IMR-90 (cell line): ENCODE measurements around the gene KRR1. TPM values are rescaled to one million over a fixed set of nuclear protein-coding genes. Genes with fewer than 3 reads are reported as not detected.

ENCODE experiments used
- ATAC-seq: fragments of 200-7000 bp; cut with Tn5 transposase; 2 replicates; pipeline ENCODE4 v1.9.1; 2020; ENCODE audit warnings: low read depth, mild to moderate bottlenecking, moderate library complexity
- BruUV-seq: library from RNA; stranded (reverse); fragments of 400-500 nt; replicated peaks from 2 replicates; lab custom pipeline; 2021; lab: Mats Ljungman, UMichigan
- CTCF ChIA-PET: fragments of 300-600 bp; formaldehyde crosslinking; extraction: SDS; loops from one replicate; lab custom pipeline; 2021; ENCODE audit warnings: antibody characterized with exemption; lab: Yijun Ruan, JAX
- POLR2A ChIA-PET: fragments of 300-600 bp; sonication (Branson Sonifier 250); formaldehyde crosslinking; loops from one replicate; lab custom pipeline; 2022; ENCODE audit warnings: antibody characterized with exemption; ENCODE audit not compliant: unreplicated experiment; lab: Charles Lee
- DNase-seq: peaks from one replicate; pipeline ENCODE4 v3.0.0; 2013
- H2AFZ ChIP-seq: replicated peaks from 2 replicates; pipeline ENCODE3; 2013; ENCODE audit warnings: low read length, mild to moderate bottlenecking; ENCODE audit not compliant: poor library complexity
- H2AK5ac ChIP-seq: 2 replicates; pipeline ENCODE4 v1.6.1; 2013; ENCODE audit warnings: low read depth, low read length, inconsistent platforms
- H2AK9ac ChIP-seq: replicated peaks from 2 replicates; pipeline ENCODE3; 2013; ENCODE audit warnings: mild to moderate bottlenecking, low read depth, low read length, moderate library complexity; ENCODE audit not compliant: poor library complexity
- H2BK120ac ChIP-seq: 2 replicates; pipeline ENCODE4 v1.6.1; 2013; ENCODE audit warnings: low read depth, low read length, inconsistent platforms
- H2BK15ac ChIP-seq: 3 replicates; pipeline ENCODE4 v1.6.1; 2013; ENCODE audit warnings: low read depth, low read length, inconsistent platforms
- H2BK20ac ChIP-seq: 2 replicates; pipeline ENCODE4 v1.6.1; 2013; ENCODE audit warnings: low read depth, mild to moderate bottlenecking, inconsistent platforms, low read length, moderate library complexity
- H2BK5ac ChIP-seq: 2 replicates; pipeline ENCODE4 v1.6.1; 2013; ENCODE audit warnings: mild to moderate bottlenecking, low read depth, low read length, inconsistent platforms; ENCODE audit not compliant: poor library complexity, severe bottlenecking
- H3K14ac ChIP-seq: replicated peaks from 2 replicates; pipeline ENCODE4 v1.6.1; 2013; ENCODE audit warnings: low read depth, low read length, inconsistent platforms
- H3K18ac ChIP-seq: 2 replicates; pipeline ENCODE4 v1.6.1; 2013; ENCODE audit warnings: low read depth, low read length, control low read depth
- H3K23ac ChIP-seq: 2 replicates; pipeline ENCODE4 v1.6.1; 2013; ENCODE audit warnings: low read depth, low read length, inconsistent platforms
- H3K27ac ChIP-seq: 2 replicates; pipeline ENCODE4 v1.5.1; 2013; ENCODE audit warnings: mild to moderate bottlenecking, control low read depth, low read length; ENCODE audit not compliant: insufficient read depth
- H3K27me3 ChIP-seq: 2 replicates; pipeline ENCODE4 v1.6.1; 2013; ENCODE audit warnings: low read length; ENCODE audit not compliant: control insufficient read depth, insufficient read depth
- H3K36me3 ChIP-seq: 2 replicates; pipeline ENCODE4 v1.6.1; 2013; ENCODE audit warnings: low read length, mixed read lengths; ENCODE audit not compliant: control insufficient read depth, insufficient read depth
- H3K4ac ChIP-seq: 2 replicates; pipeline ENCODE4 v1.6.1; 2013; ENCODE audit warnings: low read depth, low read length, inconsistent platforms
- H3K4me1 ChIP-seq: 2 replicates; pipeline ENCODE4 v1.6.1; 2013; ENCODE audit warnings: low read length, mixed read lengths; ENCODE audit not compliant: control insufficient read depth, insufficient read depth
- H3K4me2 ChIP-seq: 2 replicates; pipeline ENCODE4 v1.6.1; 2013; ENCODE audit warnings: low read depth, mild to moderate bottlenecking, control low read depth, low read length, moderate library complexity
- H3K4me3 ChIP-seq: 2 replicates; pipeline ENCODE4 v1.5.1; 2013; ENCODE audit warnings: low read depth, mild to moderate bottlenecking, control low read depth, low read length, moderate library complexity; ENCODE audit not compliant: insufficient read depth
- H3K56ac ChIP-seq: 2 replicates; pipeline ENCODE4 v1.6.1; 2013; ENCODE audit warnings: low read length, inconsistent platforms; ENCODE audit not compliant: insufficient read depth; ENCODE audit errors: extremely low read depth
- H3K79me1 ChIP-seq, 2 experiments: 2 replicates each; pipeline ENCODE4 v1.6.1; 2013; ENCODE audit warnings: low read length in 2 of 2, inconsistent platforms in 1 of 2, low read depth in 1 of 2
- H3K9ac ChIP-seq: 2 replicates; pipeline ENCODE4 v1.6.1; 2013; ENCODE audit warnings: low read depth, low read length, control low read depth
- H3K9me1 ChIP-seq: 2 replicates; pipeline ENCODE4 v1.6.1; 2013; ENCODE audit warnings: low read length, inconsistent platforms; ENCODE audit not compliant: insufficient read depth
- H3K9me3 ChIP-seq: 2 replicates; pipeline ENCODE4 v1.6.1; 2013; ENCODE audit warnings: low read length; ENCODE audit not compliant: control insufficient read depth, insufficient read depth
- H4K20me1 ChIP-seq: 2 replicates; pipeline ENCODE4 v1.6.1; 2013; ENCODE audit warnings: low read length, inconsistent platforms; ENCODE audit not compliant: insufficient read depth
- H4K5ac ChIP-seq: 2 replicates; pipeline ENCODE4 v1.6.1; 2013; ENCODE audit warnings: mild to moderate bottlenecking, low read depth, low read length, control low read depth
- H4K8ac ChIP-seq, 2 experiments: 2 replicates each; pipeline ENCODE4 v1.6.1; 2013; ENCODE audit warnings: low read depth in 2 of 2, low read length in 2 of 2, control low read depth in 1 of 2, inconsistent platforms in 1 of 2
- H4K91ac ChIP-seq: 2 replicates; pipeline ENCODE4 v1.6.1; 2013; ENCODE audit warnings: low read depth, low read length, inconsistent platforms; ENCODE audit not compliant: insufficient read depth
- CEBPB ChIP-seq: IDR thresholded peaks from 2 replicates; pipeline ENCODE4 v1.6.1; 2012; ENCODE audit warnings: low read depth, low read length, improper control_type of control experiment
- MAFK ChIP-seq: IDR thresholded peaks from 2 replicates; pipeline ENCODE4 v1.6.1; 2012; ENCODE audit warnings: low read depth, low read length, improper control_type of control experiment
- NFE2L2 ChIP-seq: fragments of 150-350 bp; IDR thresholded peaks from 2 replicates; pipeline ENCODE4 v1.6.1; 2016; ENCODE audit warnings: low read depth, mild to moderate bottlenecking, low read length
- POLR2A ChIP-seq: IDR thresholded peaks from 2 replicates; pipeline ENCODE4 v1.6.1; 2012; ENCODE audit warnings: mild to moderate bottlenecking, low read depth, low read length
- RAD21 ChIP-seq: IDR thresholded peaks from 2 replicates; pipeline ENCODE4 v1.6.1; 2012; ENCODE audit warnings: low read length, improper control_type of control experiment
- RCOR1 ChIP-seq: IDR thresholded peaks from 2 replicates; pipeline ENCODE4 v1.6.1; 2012; ENCODE audit warnings: mild to moderate bottlenecking, low read length, improper control_type of control experiment; ENCODE audit not compliant: insufficient replicate concordance
- SMC3 ChIP-seq: fragments of 150-350 bp; IDR thresholded peaks from 2 replicates; pipeline ENCODE4 v1.6.1; 2016; ENCODE audit warnings: low read depth, mild to moderate bottlenecking, antibody characterized with exemption, low read length, moderate library complexity
- WGBS, 2 experiments: methylation state at CpG; one replicate each; pipeline versions ENCODE4 v1.1.5 to v1.1.7; 2013; ENCODE audit warnings: missing lambda C conversion rate in 2 of 2; ENCODE audit not compliant: insufficient read length in 1 of 2; ENCODE audit errors: extremely low coverage in 2 of 2; 5-methylcytosine and 5-hydroxymethylcytosine counted together
- dilution Hi-C: fragments of 300-500 bp; cut with HindIII; formaldehyde crosslinking; loops from one replicate; pipeline ENCODE4 v1.14.3; 2018; ENCODE audit warnings: low sequenced_read_pairs; ENCODE audit not compliant: unreplicated experiment
- in situ Hi-C: fragments of 300-500 bp; cut with MboI; formaldehyde crosslinking; loops from 3 replicates; pipeline ENCODE4 v1.14.3; 2019; ENCODE audit warnings: low sequenced_read_pairs, inconsistent platforms, mixed read lengths
- intact Hi-C: fragments of 100-400 bp; cut with micrococcal nuclease; formaldehyde crosslinking; loops from 2 replicates; pipeline ENCODE4 v1.10.0; 2022
- polyA plus RNA-seq, 3 experiments: library from polyadenylated mRNA; depleted of rRNA; stranded (reverse); fragments of >200 nt; gene quantifications; 2 replicates each; pipeline ENCODE4 v1.2.3, GENCODE V29; 2012; ENCODE audit warnings: low replicate concordance in 1 of 3
- total RNA-seq: library from RNA; depleted of rRNA; stranded (reverse); fragments of >200 nt; gene quantifications from 2 replicates; pipeline ENCODE4 v1.2.3, GENCODE V29; 2012
- TF ChIP-seq, protein P1 (sequence below): fragments of 150-350 bp; IDR thresholded peaks from 2 replicates; pipeline ENCODE4 v1.6.1; 2017; ENCODE audit warnings: mild to moderate bottlenecking, antibody characterized with exemption, low read length, low read depth
- TF ChIP-seq, protein P2 (sequence below): fragments of 150-350 bp; IDR thresholded peaks from 2 replicates; pipeline ENCODE4 v1.6.1; 2016; ENCODE audit warnings: low read depth, mild to moderate bottlenecking, low read length, moderate library complexity, borderline replicate concordance

KRR1 gene
- total and polyA plus RNA-seq, 2 of the 4 experiments (the other 2 are of a cell fraction): 18.3 to 31.4 TPM

DNA sequence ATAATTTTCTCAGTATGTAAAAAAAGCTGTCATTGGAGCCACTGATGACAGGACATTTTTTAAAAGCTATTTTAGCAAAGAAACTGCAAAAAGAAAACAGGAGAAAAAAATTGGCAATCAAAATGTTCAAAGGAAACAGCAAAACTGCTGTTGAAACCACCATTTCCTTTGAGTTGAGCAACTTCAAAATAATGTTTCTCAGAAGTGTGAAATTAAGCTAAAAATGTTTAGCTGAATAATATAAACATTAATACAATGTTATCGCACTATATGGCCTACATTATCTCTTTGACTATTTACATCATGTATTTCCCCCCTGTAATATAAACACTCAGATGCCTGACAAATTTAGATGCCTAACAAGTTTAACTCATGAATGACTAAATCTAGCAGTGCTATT, 54.2 kb downstream of the KRR1 start:
- WGBS, 2 experiments: no CpG with 5 or more reads among the region's 1 CpG
- Histone ChIP-seq H2AK5ac (no peak overlapping the region), H3K23ac (no peak overlapping the region), H2BK120ac (no peak overlapping the region), H3K4me1 (no peaks in the 10 kb centered on the region), H4K91ac (no peak overlapping the region), H2BK20ac (no peak overlapping the region), H3K27me3 (no peaks in the 10 kb centered on the region), H4K8ac (no peak overlapping the region), H2AFZ (no peak overlapping the region), H3K9me1 (no peaks in the 10 kb centered on the region; the same call in 1 of the 2 replicates), H2AK9ac (no peak overlapping the region), H3K56ac (no peak overlapping the region), H2BK5ac (no peak overlapping the region), H2BK15ac (no peak overlapping the region), H3K4me3 (no peak overlapping the region), H3K79me1 (no peaks in the 10 kb centered on the region), H3K27ac (no peak overlapping the region), H3K18ac (no peak overlapping the region), H4K5ac (no peak overlapping the region), H4K20me1 (no peaks in the 10 kb centered on the region), H3K9ac (no peak overlapping the region), H3K14ac (no peak overlapping the region), H3K4me2 (no peak overlapping the region), H3K9me3 (peaks cover 4% of the 10 kb centered on the region; the same call in 1 of the 2 replicates), H3K4ac (no peak overlapping the region), H3K36me3 (no peaks in the 10 kb centered on the region)
- dilution Hi-C loops: no loop called here
- ATAC-seq (no peak), DNase-seq (no peak)
- no TSS peak for BruUV-seq
- in situ Hi-C loops: no loop called here
- intact Hi-C loops: no loop called here
- ChIA-PET CTCF (no interaction called here), POLR2A (no interaction called here)
- TF ChIP-seq, protein P1, sequence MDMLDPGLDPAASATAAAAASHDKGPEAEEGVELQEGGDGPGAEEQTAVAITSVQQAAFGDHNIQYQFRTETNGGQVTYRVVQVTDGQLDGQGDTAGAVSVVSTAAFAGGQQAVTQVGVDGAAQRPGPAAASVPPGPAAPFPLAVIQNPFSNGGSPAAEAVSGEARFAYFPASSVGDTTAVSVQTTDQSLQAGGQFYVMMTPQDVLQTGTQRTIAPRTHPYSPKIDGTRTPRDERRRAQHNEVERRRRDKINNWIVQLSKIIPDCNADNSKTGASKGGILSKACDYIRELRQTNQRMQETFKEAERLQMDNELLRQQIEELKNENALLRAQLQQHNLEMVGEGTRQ: no peak
- TF ChIP-seq NFE2L2 (no peak), RCOR1 (no peak), MAFK (no peak), RAD21 (no peak), POLR2A (no peak), CEBPB (no peak), SMC3 (no peak)
- TF ChIP-seq, protein P2, sequence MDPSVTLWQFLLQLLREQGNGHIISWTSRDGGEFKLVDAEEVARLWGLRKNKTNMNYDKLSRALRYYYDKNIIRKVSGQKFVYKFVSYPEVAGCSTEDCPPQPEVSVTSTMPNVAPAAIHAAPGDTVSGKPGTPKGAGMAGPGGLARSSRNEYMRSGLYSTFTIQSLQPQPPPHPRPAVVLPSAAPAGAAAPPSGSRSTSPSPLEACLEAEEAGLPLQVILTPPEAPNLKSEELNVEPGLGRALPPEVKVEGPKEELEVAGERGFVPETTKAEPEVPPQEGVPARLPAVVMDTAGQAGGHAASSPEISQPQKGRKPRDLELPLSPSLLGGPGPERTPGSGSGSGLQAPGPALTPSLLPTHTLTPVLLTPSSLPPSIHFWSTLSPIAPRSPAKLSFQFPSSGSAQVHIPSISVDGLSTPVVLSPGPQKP: no peak
